ENCODE data around the gene ZNF143.
"Not testable (repeated sequence)": the region's sequence is repeated elsewhere in the genome, so short reads cannot be mapped to it uniquely, and the experiment has no call there.

The ZNF143 gene

DNA sequence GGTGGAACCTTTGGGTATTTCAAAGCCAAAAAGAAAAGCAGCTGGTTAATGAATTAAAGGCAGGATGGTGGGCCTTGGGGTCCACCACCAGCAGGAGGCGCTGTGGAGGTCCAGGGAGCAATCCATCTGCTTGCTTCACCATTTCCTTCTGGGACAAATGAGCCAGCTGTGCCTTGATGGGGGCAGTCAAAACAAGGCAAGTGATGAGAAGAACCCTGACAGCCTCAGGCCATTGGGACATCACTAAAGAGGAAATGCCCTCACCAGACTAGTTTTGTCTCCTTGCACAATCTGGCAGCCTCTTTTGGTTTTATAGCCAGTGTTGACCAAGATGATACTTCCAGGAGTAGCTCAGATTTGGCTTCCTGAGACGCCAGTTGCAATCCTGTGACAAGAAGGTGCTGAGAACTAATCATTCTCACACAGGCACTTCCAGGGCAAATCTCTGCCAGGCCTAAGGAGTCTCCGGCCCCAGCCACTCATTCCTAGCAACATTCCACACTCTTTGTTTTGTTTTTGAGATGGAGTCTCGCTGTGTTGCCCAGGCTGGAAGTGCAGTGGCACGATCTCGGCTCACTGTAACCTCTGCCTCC, 74.5 kb downstream of the ZNF143 start:
- in situ Hi-C loops (cut with MboI; ENCODE audit: low pct_unique_long_range_greater_than_20kb, low sequenced_read_pairs, unreplicated experiment): loop anchor here (10.0 to 25.0 kb wide), 2 partner anchors 210 to 427 kb away; no protein-coding TSS in a partner anchor
- DNase-seq (ENCODE audit: low spot score): peak; percentile 72
- peak; percentile 84 for TF ChIP-seq CTCF (IDR thresholded peaks at IDR 0.05; ENCODE audit: extremely low read depth, insufficient read depth, missing control alignments)

GRCh38 chr11:9538548-9538947, 77.7 kb downstream of the ZNF143 start:
- no peak for DNase-seq (ENCODE audit: low spot score)
- in situ Hi-C loops (cut with MboI; ENCODE audit: low pct_unique_long_range_greater_than_20kb, low sequenced_read_pairs, unreplicated experiment): loop anchor here (10.0 to 25.0 kb wide), 2 partner anchors 206 to 424 kb away; no protein-coding TSS in a partner anchor
- TF ChIP-seq CTCF (IDR thresholded peaks at IDR 0.05; ENCODE audit: extremely low read depth, insufficient read depth, missing control alignments): no peak

GRCh38 chr11:9549216-9549615, 88.4 kb downstream of the ZNF143 start:
- DNase-seq (ENCODE audit: low spot score): not testable (repeated sequence)
- in situ Hi-C loops (cut with MboI; ENCODE audit: low pct_unique_long_range_greater_than_20kb, low sequenced_read_pairs, unreplicated experiment): loop anchor here (25.0 kb wide), 1 partner anchor 413 kb away; no protein-coding TSS in a partner anchor

GRCh38 chr11:9550191-9550628, 89.4 kb downstream of the ZNF143 start:
- no peak for TF ChIP-seq CTCF (IDR thresholded peaks at IDR 0.05; ENCODE audit: extremely low read depth, insufficient read depth, missing control alignments)
- DNase-seq (ENCODE audit: low spot score): no peak
- in situ Hi-C loops (cut with MboI; ENCODE audit: low pct_unique_long_range_greater_than_20kb, low sequenced_read_pairs, unreplicated experiment): no loop called here

GRCh38 chr11:9561279-9561982, 100.6 kb downstream of the ZNF143 start:
- DNase-seq (ENCODE audit: low spot score): no peak
- TF ChIP-seq CTCF (IDR thresholded peaks at IDR 0.05; ENCODE audit: extremely low read depth, insufficient read depth, missing control alignments): no peak
- in situ Hi-C loops (cut with MboI; ENCODE audit: low pct_unique_long_range_greater_than_20kb, low sequenced_read_pairs, unreplicated experiment): no loop called here

- in situ Hi-C loops (cut with MboI; ENCODE audit: low pct_unique_long_range_greater_than_20kb, low sequenced_read_pairs, unreplicated experiment): no loop called here
- DNase-seq (ENCODE audit: low spot score): no peak
- TF ChIP-seq CTCF (IDR thresholded peaks at IDR 0.05; ENCODE audit: extremely low read depth, insufficient read depth, missing control alignments): no peak
These were observed 101.9 kb downstream of the ZNF143 start for GRCh38 chr11:9562716-9563115.

GRCh38 chr11:9563196-9563730, 102.5 kb downstream of the ZNF143 start:
- no peak for TF ChIP-seq CTCF (IDR thresholded peaks at IDR 0.05; ENCODE audit: extremely low read depth, insufficient read depth, missing control alignments)
- in situ Hi-C loops (cut with MboI; ENCODE audit: low pct_unique_long_range_greater_than_20kb, low sequenced_read_pairs, unreplicated experiment): no loop called here
- no peak for DNase-seq (ENCODE audit: low spot score)
